ACC112 (cell line): ENCODE data around the gene SLC39A7.

ENCODE experiments used
- H2AFZ ChIP-seq: fragments of 200-600 bp; sonication (generic); one replicate; pipeline ENCODE4 v1.6.0; 2017; ENCODE audit warnings: antibody characterized with exemption, low read length; ENCODE audit not compliant: unreplicated experiment
- H3K27ac ChIP-seq: fragments of 200-600 bp; sonication (generic); 2 replicates; pipeline ENCODE4 v1.5.1; 2014; ENCODE audit warnings: low read depth, mild to moderate bottlenecking, antibody characterized with exemption, low read length, moderate library complexity
- H3K27me3 ChIP-seq: fragments of 200-600 bp; sonication (generic); 2 replicates; pipeline ENCODE4 v1.6.1; 2014; ENCODE audit warnings: mild to moderate bottlenecking, antibody characterized with exemption, low read length, moderate library complexity, mixed read lengths; ENCODE audit not compliant: insufficient read depth
- H3K36me3 ChIP-seq: fragments of 200-600 bp; sonication (generic); 2 replicates; pipeline ENCODE4 v1.6.1; 2016; ENCODE audit warnings: mild to moderate bottlenecking, antibody characterized with exemption, low read length, moderate library complexity, mixed read lengths; ENCODE audit not compliant: insufficient read depth
- H3K4me1 ChIP-seq: fragments of 200-600 bp; sonication (generic); one replicate; pipeline ENCODE4 v1.6.1; 2016; ENCODE audit warnings: low read length, mixed read lengths; ENCODE audit not compliant: insufficient read depth, unreplicated experiment, control insufficient read depth
- H3K4me3 ChIP-seq: fragments of 200-600 bp; sonication (generic); 2 replicates; pipeline ENCODE4 v1.5.1; 2014; ENCODE audit warnings: mild to moderate bottlenecking, low read depth, low read length
- H3K79me2 ChIP-seq: fragments of 200-600 bp; sonication (generic); one replicate; pipeline ENCODE4 v1.6.0; 2016; ENCODE audit warnings: low read length; ENCODE audit not compliant: control insufficient read depth, unreplicated experiment, insufficient read depth

Gene SLC39A7

DNA sequence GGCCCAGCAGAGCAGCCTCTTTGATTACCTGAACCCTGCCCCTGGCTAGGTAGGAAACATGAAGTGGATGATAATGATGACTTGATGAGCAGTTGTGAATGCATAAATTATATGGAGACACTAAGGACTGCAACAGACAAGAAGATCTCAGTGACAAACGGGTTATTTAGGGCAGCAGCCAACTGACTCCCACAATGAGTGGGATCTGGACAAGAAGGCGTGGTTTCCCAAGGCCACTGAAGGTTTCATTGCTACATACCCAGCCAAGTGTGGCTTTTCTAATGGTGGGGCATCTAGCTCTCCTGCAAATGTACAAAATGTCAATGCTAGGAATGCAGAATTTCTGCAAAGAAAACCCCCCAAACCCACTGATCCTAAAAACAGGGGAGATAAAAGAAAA is 37.1 kb downstream of the SLC39A7 start:
- Histone ChIP-seq H3K36me3 (no peaks in the 10 kb centered on the region), H3K4me1 (no peaks in the 10 kb centered on the region), H2AFZ (no peak overlapping the region), H3K4me3 (no peak overlapping the region), H3K79me2 (no peaks in the 10 kb centered on the region), H3K27ac (no peak overlapping the region), H3K27me3 (peaks cover 43% of the 10 kb centered on the region)

DNA sequence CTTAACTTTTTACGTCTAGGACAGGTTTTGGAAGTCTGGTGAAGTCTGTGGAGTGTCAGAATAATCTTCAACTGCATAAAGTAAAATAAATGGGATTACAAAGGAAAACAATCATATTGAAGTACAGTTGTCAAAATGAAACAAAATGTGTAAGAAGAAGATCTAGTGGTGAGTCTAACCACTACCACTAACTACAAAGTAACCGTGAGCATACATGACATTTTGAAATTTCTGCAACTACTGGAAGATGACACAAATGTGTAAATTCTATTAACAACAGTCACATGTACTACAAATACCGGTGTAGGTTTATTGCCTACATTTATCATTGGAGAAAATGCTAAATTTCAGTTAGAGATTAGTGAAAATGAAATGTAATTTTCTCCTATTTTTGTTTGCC is 41.3 kb downstream of the SLC39A7 start:
- Histone ChIP-seq H3K27ac (no peak overlapping the region), H3K79me2 (no peaks in the 10 kb centered on the region), H2AFZ (no peak overlapping the region), H3K36me3 (no peaks in the 10 kb centered on the region), H3K4me3 (no peak overlapping the region), H3K4me1 (no peaks in the 10 kb centered on the region), H3K27me3 (peaks cover 22% of the 10 kb centered on the region)

DNA sequence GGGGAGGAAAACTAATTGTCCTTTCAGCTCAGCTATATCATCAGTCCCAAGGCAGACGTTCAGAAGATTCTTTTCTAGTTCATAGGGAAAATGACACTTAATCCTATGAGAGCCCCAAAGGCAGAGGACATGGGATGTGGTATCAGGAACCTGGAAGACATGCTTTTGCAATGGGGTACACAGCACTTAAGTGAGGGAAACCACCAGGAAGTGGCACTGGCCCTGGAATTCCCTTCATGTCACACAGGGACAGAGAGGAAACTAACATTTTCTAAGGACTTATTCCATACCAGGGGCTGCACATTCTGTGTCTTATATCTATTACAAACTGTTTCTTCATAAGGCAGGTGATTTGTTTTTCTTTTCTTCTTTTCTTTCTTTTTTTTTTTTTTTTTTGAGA is 42.8 kb downstream of the SLC39A7 start:
- peaks cover under 1% of the 10 kb centered on the region for H3K4me1 ChIP-seq
- H3K27ac ChIP-seq: no peak overlapping the region
- no peaks in the 10 kb centered on the region for H3K79me2 ChIP-seq
- H3K36me3 ChIP-seq: no peaks in the 10 kb centered on the region
- H2AFZ ChIP-seq: no peak overlapping the region
- peaks cover 13% of the 10 kb centered on the region for H3K27me3 ChIP-seq
- no peak overlapping the region for H3K4me3 ChIP-seq

DNA sequence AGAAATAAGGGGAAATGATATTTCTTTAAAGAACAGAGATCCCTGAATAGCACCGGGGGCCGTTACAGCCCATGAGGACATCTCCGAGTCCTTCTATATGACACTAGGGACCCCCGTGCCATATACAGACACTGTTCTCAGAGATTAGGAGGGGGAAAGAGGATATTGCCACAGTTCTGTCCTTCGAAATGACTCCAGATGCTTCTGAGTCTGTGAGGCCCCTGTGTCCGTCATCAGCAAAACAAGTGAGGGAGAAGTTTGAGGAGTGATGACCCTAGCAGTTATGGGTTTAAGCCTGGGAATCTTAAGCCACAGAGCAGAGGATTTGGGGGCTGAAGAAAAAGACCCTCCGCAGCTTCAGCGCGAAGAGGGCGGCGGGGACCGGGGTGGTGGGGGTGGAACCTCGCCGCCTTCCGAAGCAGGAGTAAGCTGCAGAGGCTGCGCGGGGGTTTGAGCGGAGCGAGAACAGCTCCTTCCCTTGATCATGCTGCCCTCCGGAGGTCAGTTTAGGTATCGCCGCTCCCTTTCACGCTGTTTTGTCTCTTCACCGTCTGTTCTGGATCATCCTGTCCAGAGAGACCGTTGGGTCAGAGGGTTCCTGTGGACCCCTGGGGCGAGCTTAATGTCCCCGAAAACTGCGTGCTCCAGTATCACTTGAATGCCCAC is 47.4 kb downstream of the SLC39A7 start:
- Histone ChIP-seq H3K36me3 (peaks cover 5% of the 10 kb centered on the region; the same call in 1 of the 2 replicates), H3K79me2 (peaks cover 10% of the 10 kb centered on the region), H3K4me3 (peak overlapping the region; percentile 71), H3K27ac (peak overlapping the region; percentile 90), H3K4me1 (peaks cover 35% of the 10 kb centered on the region), H3K27me3 (no peaks in the 10 kb centered on the region), H2AFZ (peak overlapping the region; percentile 36)

DNA sequence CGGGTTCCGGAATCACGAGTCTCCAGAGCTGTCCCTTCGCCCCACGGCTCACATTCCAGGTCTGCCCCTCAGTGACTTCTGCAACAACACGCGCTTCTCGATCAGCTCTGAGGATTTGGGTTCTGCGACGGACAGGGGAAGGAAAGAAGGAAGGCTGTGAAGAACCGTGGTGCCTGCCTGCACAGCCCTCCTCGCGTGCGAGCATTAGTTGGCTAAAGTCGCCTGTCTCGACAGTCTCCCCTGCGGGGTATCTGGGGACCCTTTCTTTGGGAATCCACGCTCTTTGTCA is 47.9 kb downstream of the SLC39A7 start:
- peaks cover 36% of the 10 kb centered on the region for H3K4me1 ChIP-seq
- H3K36me3 ChIP-seq: peaks cover 5% of the 10 kb centered on the region; the same call in 1 of the 2 replicates
- H3K79me2 ChIP-seq: peaks cover 10% of the 10 kb centered on the region
- H3K27ac ChIP-seq: peak overlapping the region; percentile 90
- peak overlapping the region; percentile 31 for H2AFZ ChIP-seq
- peak overlapping the region; percentile 71 for H3K4me3 ChIP-seq
- no peaks in the 10 kb centered on the region for H3K27me3 ChIP-seq

DNA sequence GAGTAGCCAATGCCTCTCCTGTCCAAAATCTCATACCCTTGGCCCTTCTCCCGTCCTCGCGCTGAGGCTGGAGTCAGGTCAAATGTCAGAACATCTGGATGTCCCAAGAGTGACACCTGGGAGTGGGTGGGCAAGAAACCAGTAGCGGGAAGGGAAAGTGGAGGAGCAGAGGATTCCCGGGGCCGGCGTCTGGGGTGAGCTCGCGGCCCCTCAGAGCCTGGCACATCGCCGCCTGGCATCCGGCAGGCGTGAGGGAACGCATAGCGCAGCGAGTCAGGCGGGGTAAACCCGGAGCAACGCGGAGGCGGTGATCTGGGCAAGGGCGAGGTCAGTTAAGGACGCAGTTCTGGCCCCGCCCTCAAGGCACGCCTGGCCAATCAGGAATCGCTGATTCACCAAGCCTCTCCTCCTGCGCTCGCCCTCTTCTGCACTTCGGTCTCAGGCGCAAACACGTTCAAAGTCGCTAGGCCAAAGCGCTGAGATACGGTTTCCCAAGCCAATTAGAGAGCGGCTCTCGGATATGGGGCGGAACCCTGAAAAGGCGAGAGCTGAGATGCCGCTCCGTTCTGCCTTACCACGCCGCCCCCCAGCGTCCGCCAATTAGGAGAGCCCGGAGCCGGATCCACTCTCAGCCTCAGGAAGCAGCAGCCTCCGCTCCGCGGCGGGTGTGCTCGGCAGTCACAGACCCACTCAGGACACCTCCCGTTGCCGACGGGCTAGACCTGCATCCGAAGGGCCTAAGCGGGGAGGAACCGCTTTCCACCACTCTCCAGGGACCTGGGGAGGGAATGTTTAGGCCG is 48.5 kb downstream of the SLC39A7 start:
- Histone ChIP-seq H3K27ac (peak overlapping the region; percentile 90), H3K4me1 (peaks cover 36% of the 10 kb centered on the region), H2AFZ (peak overlapping the region; percentile 31), H3K27me3 (no peaks in the 10 kb centered on the region), H3K79me2 (peaks cover 10% of the 10 kb centered on the region), H3K36me3 (peaks cover 5% of the 10 kb centered on the region; the same call in 1 of the 2 replicates), H3K4me3 (peak overlapping the region; percentile 76)

DNA sequence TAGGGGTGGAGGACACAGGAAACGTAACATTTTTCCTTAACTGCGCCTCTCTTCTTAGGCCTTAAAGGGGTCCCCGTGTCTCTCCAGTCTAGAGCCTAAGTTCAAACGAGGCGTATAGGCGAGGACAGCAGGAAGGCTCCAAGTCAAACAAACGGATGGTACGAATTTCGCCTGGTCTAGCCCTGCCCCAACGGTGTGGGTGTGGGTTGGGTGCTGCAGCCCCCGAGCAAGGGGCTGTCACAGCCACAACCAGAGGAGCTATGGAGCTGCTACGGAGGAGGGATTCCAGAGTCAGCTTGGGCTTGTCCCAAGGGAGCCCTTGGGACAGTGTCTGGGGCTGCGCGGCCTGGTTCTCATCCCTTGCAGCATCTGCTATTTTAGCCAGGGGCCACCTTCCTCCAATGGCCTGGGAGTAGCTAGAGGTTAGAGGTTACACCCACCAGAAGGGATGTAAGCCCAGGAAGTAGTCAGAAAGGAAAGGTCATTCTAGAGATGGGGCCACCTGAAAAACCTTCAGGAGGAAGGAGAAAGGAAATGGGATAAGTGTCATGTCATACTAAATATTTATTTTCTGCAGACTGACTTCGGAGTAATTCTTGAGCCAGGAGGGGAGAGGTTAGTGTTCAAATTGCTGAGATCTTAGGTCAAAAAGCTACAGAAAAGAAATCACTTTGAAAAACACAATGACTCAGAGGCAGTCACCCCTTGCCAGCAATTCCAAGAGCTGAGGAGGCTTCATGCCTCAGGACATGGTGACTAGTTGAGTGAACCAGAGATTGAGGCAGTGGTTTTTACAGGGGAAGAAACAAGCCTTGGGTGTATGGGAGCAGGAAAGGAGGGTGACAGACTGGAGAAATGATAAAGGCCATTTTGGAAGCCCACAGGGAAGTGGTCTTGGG is 49.3 kb downstream of the SLC39A7 start:
- no peak overlapping the region for H2AFZ ChIP-seq
- H3K4me1 ChIP-seq: peaks cover 36% of the 10 kb centered on the region

DNA sequence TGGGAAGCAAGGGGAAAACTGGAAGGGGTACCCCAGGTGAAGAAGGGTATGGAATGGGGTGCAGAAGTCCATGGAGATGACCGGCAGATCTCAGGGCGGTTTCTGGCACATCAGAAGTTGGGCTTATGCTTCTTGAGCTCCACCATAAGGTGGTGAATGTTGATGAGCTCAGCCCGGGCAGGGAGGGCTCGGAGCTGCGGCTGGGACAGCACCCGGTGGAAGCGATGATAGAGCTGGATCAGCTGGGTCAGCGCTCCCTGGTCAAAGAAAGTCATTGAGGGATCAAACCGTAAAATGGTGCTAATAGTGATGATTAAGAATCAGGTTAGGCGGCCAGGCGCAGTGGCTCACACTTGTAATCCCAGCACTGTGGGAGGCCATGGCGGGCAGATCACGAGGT is 50.1 kb downstream of the SLC39A7 start:
- H3K79me2 ChIP-seq: peaks cover 10% of the 10 kb centered on the region
- H3K27me3 ChIP-seq: no peaks in the 10 kb centered on the region
- no peak overlapping the region for H2AFZ ChIP-seq
- H3K36me3 ChIP-seq: peaks cover 5% of the 10 kb centered on the region; the same call in 1 of the 2 replicates
- H3K4me1 ChIP-seq: peaks cover 36% of the 10 kb centered on the region
- peak overlapping the region; percentile 86 for H3K27ac ChIP-seq
- H3K4me3 ChIP-seq: peak overlapping the region; percentile 76

More for the DNA sequence above, 49.3 kb downstream of the SLC39A7 start:
- H3K4me3 ChIP-seq: peak overlapping the region; percentile 76
- H3K36me3 ChIP-seq: peaks cover 5% of the 10 kb centered on the region; the same call in 1 of the 2 replicates
- H3K27ac ChIP-seq: peak overlapping the region; percentile 86
- H3K27me3 ChIP-seq: no peaks in the 10 kb centered on the region
- peaks cover 10% of the 10 kb centered on the region for H3K79me2 ChIP-seq

DNA sequence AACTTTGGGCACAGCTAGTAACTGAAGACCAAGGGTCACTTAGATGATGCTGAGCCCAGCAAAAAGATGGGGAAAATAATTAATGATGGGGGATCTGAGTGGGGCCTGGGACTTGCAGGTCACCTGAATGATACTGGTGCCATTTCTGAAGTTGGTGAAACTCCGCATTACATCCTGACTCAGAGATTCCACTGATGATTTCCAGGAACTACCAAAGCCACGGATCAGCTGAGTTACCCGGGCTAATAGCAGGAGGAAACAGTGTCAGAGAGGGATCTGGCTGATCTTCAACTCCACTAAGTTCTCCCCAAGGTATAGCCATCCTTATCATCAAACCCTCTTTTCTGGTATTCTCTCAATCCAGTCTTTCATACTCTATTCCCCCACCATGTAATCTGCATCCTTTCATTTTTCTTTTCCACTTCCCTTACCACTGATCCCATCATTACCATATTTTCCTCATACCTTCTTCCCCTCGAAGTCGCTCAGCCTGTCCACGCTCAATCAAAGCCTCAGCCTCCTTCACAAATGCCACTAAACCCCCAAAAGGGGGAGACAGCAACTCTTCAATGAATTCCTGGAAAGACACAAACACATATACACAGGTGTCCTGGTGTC is 50.8 kb downstream of the SLC39A7 start:
- no peaks in the 10 kb centered on the region for H3K27me3 ChIP-seq
- no peak overlapping the region for H2AFZ ChIP-seq
- H3K27ac ChIP-seq: no peak overlapping the region
- peaks cover 10% of the 10 kb centered on the region for H3K79me2 ChIP-seq
- no peak overlapping the region for H3K4me3 ChIP-seq
- H3K36me3 ChIP-seq: peaks cover 5% of the 10 kb centered on the region; the same call in 1 of the 2 replicates
- peaks cover 36% of the 10 kb centered on the region for H3K4me1 ChIP-seq

DNA sequence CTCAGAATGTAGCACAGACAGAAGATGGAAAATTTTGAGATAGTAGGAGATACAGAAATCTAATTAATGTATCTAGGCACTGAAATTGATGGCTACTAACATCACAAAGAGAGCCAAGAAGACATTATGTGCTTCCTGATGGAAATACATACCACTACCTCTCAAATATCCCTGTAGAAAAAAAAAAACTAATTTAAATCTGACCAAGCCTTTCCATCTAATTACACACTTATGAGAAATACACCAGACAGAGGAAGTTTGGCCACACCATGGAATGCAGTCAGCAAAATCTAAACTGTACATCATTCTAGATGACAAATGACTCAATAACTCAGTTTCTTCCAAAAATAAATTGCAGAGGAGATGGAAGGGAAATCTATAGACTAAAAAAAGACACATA is 52.1 kb downstream of the SLC39A7 start:
- peaks cover 13% of the 10 kb centered on the region for H3K36me3 ChIP-seq
- peaks cover 10% of the 10 kb centered on the region for H3K79me2 ChIP-seq
- no peak overlapping the region for H2AFZ ChIP-seq
- H3K27me3 ChIP-seq: no peaks in the 10 kb centered on the region
- peaks cover 36% of the 10 kb centered on the region for H3K4me1 ChIP-seq
- H3K4me3 ChIP-seq: no peak overlapping the region
- H3K27ac ChIP-seq: peak overlapping the region; percentile 42
